Dermis microvascular lymphatic vessel endothelial cell (primary cell): ENCODE results near the gene CERKL. TPM values are rescaled to one million over a fixed set of nuclear protein-coding genes. Genes with fewer than 3 reads are reported as not detected.
"Not testable (repeated sequence)": the region's sequence is repeated elsewhere in the genome, so short reads cannot be mapped to it uniquely, and the experiment has no call there.

Experiments
- DNase-seq, 2 donors: peaks; one replicate each; pipeline versions ENCODE4 v3.0.0 to v3.0.0-alpha.2; 2010; ENCODE audit warnings: low read depth in 2 of 2
- total RNA-seq: library from RNA; depleted of rRNA; stranded (reverse); fragments of >200 nt; gene quantifications from 2 replicates; pipeline ENCODE4 v1.2.1, GENCODE V29; 2014

The CERKL gene, protein sequence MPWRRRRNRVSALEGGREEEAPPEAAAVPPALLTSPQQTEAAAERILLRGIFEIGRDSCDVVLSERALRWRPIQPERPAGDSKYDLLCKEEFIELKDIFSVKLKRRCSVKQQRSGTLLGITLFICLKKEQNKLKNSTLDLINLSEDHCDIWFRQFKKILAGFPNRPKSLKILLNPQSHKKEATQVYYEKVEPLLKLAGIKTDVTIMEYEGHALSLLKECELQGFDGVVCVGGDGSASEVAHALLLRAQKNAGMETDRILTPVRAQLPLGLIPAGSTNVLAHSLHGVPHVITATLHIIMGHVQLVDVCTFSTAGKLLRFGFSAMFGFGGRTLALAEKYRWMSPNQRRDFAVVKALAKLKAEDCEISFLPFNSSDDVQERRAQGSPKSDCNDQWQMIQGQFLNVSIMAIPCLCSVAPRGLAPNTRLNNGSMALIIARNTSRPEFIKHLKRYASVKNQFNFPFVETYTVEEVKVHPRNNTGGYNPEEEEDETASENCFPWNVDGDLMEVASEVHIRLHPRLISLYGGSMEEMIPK
- total RNA-seq: not detected in 2 replicates

DNA sequence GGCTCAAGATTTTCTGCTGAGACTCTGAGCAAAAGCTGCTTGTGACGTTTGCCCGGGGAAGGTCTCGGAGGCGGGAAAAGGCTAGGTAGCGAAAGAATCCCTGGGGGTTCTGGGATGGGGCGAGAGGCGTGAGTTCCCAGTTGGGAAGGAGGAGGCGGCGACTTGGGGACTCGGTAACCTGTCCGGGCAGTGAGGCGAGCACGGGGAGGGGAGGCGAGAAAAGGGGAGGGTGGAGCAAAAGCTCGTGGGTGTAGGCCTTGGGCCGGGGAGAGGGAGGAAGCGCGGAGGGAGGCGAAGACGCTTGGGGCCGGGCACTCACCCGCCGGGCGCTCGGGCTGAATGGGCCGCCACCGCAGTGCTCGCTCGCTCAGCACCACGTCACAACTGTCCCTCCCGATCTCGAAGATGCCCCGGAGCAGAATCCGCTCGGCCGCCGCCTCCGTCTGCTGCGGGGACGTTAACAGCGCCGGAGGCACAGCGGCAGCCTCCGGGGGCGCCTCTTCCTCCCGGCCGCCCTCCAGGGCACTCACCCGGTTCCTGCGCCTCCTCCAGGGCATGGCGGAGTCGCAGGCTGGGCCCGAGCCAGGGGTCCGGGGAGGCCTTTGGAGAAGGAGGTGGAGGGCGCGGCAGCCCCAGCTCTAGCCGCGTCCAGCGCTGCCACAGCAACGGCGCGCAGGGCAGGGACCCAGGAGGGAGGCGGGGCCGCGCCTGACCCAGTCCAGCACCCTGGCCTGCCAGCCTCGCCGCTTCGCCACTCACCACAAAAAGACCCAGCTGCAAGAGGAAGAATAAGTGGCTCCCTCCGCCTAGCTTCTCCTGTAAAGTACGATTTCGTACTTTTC is at the start of gene CERKL:
TSS of gene CERKL (minus strand) at position 656 of the 842 bp plus-strand sequence. CDS start at position 557, 99 bp downstream.
- DNase-seq: no peak

DNA sequence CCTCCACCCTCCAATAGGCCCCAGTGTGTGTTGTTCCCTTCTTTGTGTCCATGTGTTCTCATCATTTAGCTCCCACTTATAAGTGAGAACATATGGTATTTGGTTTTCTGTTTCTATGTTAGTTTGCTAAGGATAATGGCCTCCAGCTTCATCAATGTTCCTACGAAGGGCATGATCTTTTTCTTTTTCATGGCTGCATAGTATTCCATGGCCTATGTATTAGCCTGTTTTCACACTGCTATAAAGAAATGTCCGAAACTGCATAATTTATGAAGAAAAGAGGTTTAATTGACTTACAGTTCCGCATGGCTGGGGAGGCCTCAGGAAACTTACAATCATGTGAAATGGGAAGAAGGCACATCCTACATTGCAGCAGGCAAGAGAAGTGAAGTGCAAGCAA is 45.6 kb upstream of the CERKL start:
- not testable (repeated sequence) for DNase-seq

DNA sequence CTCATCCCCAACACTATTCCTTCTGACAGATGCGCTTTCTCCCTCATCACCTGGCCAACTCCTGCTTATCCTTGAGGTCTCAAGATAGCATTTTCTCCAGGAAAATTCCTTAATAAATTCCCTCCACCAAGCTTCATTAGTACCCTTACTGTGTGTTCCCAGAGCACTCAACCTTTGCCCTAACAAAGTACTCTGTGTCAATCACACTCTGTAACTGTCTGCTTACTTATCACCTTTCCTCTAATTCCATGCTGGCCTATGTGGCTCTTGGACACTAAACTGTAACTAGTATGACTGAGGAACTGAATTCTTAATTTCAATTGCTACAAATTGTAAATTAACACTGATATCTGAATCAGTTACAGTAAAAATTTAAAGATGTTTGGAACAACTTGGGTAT is 41.3 kb upstream of the CERKL start:
- no peak for DNase-seq

DNA sequence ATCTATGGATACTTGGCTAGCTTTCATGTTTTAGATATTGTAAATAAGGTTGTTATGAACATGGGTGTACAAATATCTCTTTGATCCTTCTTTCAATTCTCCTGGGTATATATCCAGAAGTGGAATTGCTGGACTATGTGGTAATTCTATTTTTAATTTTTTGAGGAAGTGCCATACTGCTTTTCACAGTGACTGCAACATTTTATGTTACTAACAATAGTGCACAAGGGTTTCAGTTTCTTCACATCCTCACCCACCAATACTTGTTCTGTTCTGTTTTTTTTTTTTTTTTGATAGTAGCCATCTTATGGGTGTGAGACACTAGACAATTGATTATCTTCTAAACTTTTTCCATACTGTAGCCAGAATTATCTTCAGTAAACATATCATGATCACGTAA is 40.7 kb upstream of the CERKL start:
- DNase-seq: no peak

DNA sequence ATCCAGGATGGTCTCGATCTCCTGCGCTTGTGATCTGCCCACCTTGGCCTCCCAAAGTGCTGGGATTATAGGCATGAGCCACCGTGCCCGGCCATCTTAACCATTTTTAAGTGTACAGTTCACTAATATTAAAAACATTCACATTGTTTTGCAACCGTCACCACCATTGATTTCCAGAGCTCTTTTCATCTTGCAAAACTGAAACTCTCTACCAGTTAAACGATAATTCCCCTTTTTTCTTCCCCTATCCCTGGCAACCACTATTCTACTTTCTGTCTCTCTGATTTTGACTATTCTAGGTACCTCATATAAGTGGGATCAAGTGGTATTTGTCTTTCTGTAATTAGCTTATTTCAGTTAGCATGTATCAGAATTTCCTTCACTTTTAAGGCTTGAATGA is 40.2 kb upstream of the CERKL start:
- no peak for DNase-seq

DNA sequence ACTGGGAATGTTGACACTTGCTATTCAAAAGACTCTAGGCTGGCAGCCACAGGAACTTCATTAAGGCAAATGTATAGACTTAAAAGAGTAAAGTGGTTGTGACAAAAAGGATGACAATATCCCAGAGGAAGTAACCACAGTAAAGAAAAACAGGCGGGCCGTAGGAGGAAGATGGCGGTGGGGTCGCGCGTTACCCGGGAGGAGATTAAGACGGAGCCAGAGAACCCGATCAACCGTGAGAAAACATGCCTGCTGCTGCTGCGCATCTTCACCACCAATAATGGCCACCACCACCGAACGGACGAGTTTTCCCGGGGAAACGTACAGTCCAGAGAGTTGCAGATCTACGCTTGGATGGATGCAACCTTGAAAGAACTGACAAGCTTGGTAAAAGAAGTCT is 37.4 kb upstream of the CERKL start:
- DNase-seq: no peak

DNA sequence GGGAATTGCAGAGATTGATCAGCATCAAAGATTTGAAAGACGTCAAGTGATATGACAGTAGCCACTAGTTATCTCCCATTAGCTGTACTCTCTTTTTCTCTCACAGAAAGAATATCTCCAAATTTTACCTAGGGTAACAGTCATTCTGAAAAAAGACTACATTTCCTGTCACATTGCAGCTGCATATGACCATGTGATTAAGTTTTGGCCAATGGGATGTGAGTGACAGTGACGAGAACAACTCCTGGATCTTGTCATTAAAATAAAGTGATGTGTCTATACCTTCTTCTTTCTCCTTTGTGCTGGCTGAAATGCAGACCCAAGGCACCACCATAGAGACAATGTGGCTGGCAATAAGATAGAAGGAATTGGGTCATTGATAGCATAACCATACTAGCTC is 34.0 kb upstream of the CERKL start:
- DNase-seq: no peak

DNA sequence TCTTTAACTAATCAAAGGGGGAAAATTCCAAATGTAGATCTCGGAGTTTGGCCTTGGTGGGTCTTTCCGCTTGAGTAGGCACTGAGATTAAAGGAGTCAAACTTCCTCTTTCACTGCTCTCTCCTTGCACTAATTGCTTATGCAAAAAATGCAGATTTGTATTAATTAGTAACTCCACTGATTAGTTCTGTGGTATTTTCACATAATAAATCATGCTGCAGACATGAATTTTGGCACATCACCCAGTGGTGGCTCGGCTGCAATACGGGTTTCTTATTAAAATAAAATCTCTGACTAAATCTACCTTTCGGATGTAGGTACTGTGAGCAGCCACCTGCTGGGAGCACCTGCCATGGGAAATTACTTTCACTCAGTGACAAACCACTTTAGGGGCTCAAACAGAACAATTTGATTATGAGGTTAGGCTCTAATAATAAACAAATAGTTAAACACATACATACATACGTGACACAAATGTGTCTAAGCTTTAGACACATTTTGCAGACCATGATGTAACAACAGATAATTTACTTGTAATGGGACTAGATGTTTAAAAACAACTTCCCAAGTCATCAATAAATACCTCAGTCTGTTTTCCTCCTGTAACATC is 29.8 kb upstream of the CERKL start:
- DNase-seq: no peak

DNA sequence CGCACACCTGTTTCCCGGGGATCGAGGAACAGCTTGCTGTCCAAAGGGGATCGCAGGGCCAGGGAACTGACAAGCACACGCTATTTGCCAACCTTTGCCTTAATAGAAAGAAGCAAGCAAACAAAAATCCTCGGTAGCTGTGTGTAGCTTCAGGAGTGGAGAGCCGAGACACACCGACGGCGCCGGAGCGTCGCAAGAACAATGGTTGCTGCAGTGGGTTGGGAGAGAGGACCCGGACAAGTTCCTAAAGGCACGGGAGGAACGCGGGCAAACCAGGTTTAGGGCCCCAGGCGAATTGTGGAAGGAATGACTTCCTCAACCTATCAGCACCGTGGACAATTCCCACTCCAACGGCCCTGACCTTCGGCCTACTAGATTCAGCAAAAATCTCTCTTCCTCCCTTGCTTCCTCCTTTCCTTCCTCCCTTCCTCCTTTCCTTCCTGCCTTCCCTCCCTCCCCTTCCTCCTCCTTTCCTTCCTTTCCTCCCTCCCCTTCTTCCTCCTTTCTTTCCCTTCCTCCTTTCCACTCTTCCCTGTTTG is 28.3 kb upstream of the CERKL start:
- no peak for DNase-seq

DNA sequence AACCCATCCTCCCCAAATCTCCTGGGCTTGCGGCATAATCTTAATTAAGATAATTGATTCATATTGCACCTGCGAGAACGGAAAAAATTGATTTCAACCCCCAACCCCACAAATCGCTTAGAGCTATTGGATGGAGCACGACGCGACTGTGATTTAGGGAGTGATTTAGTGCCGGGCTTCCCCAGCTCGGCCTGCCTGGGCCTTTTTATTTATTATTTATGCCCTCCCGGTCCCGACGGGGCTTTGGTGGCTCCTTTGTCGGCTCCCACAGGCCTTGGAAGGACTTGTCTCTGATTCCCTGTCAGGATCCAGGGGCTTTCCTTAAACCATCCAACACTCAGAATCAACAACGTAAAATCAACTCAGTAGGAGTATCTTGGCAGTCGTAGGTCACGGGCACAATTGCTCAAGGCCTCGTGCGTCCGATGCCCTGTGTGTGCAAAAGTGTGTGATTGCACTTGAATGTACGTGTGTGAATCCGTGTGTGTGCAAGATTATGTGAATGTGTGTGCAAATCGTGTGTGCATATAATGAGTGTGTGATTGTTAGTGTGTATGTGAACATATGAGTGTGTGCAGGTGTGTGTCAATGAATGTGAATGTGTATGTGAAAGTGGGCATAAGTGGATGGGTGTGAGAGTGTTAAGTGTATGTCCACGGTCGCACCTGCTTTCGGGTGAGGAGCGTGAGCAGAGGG is 27.7 kb upstream of the CERKL start:
- no peak for DNase-seq

DNA sequence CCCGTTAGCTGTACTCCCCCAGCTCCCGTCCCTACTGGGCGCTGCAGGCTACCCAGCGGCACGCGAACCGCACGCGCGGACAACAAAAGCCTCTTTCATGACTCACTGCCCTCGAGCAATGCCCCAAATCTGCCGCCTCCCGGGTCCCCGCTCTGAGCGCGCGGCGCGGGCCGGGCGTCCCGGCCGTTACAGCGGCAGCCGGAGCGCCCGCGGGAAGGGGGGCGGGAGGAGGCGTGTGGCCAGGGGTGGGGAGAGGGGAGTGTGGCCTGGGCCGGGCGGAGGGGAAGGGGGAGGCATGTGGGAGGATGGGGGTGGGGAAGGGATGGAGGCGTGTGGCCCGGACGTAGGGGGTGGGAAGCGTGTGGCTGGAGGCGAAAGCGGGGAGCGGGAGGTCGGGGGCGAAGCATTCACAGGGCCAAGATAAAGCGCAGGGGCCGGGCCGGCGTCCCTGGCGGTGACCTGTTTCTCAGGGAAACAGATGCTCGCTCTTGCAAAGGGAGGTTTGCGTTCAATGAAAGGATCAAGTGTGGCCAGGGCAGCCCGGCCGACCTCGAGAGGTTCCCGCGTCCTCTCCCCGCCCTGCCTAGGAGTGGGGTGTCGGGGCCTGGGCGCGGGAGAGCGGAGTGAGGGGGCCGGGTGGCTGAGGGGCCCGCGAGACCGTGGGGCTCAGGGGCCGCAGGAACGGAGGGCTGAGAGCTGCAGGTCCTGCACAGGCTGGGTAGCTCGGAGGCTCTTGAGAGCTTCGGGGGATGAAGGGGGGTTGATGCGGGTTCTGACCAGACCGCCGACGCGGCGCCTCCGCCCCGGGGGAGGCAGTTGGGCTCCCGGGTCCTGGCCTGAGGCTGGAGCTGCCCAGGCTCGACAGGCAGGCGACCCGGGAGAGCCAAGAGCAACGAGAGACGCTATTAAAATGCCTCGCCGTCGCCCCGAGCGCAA is 26.9 kb upstream of the CERKL start:
- no peak for DNase-seq

DNA sequence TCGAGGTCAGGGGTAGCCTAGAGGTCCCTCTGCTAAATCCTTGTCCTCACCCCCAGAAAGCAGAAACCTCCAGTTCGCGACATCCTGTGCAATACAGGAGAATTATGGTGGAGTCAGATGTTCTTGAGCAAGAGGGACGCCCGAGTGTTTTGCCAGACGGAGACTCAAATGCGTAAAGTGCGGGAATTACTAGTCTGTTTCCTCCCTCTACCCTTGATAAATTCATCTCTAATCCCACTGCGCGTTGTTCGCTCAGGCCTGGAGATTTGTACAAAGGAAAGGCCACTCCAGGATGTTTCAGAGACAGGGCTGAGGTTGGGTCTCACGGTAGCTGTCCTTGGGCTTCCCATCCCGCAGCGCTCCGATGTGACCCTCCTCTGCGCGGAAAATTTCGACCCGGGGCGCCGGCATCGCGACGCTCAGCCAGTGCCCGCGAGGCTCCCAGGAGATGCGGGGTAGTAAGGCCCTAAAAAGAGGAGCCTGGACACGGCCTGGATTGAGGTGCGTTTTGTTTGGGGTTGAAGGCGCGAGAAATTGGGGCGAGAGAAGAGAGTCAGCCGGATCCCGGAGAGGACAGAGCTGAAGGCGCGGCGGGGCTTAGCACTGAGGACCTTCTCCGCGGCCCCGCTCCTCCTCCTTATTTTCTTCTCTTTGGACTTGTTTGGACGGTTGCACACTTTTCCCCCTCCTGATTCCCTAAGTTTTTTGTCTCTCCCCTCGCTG is 26.1 kb upstream of the CERKL start:
- no peak for DNase-seq

DNA sequence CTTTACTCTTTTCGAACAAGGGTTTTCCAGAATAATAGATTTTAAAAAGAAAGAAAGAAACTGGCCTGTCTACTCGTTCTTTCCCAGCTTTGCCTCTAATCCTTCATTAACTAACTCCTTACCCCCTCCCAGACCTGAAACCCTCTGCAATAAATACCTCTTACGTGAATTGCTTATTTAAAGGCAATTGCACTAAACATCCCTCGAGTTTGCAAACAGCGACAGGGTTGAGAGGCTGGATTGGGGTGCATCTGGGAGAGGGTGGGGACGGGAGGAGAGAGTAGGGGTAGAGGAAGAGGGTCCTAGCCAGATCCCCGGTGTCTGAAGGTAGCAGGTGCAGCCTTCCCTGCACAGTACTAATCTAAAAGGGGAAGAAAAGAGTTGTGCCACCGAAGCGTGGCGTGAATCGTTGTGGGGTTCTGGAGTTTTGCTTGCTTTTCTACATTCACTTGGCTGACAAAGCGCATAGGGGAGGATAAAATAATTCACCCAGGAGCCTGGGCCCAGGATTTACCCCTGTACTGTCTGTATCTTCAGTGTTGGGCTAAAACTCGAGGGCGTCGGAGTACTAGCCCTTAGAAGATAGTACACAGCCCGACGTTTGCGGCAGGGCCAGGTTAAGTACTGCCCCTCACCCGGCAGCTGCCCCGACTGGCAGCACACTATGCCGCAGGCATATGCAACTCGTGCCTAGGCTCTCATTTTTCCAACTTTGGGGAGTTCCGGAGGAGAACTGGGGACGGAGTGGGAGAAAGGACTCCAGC is 25.3 kb upstream of the CERKL start:
- no peak for DNase-seq

DNA sequence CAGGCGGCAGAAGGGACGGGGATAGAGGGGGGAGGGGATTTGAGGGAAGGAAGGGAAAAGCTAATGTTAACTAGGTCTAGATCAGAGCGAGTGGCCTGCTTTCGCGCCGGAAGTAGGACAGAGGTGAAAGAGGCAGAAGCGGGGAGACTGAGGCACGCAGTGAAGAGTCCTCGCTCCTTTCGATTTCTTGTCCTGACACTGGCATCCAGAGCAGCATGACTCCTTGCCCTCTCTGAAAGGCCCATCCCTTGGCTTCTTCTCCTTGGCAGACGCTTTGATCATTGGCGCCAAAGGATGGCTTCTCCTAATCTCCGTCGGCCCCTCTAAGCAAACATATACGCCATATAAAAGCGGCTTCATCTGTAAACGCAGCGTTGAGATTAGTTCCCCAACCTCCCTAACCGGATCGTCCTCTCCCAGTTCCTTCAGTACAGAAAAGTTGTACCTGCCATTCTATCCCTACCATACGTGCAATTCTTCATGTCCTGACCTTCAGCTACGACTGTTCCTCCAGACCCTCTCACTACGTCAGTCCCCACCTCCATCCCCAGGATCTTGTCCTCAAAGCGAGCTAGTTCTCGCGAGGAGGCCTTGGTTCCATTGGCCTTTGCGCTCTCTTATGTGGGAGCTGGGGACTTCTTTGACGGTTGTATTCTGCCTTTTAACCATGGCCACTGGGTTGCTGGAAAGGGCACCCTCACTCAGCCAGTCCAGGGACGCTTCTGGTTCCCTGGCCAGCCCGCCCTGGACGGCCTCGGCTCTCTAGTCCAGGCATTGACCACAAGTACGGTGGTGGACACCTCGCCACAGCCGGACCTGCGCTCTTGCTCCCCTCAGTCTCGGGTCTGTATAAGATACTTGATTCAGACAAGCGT is 24.3 kb upstream of the CERKL start:
- DNase-seq: no peak

DNA sequence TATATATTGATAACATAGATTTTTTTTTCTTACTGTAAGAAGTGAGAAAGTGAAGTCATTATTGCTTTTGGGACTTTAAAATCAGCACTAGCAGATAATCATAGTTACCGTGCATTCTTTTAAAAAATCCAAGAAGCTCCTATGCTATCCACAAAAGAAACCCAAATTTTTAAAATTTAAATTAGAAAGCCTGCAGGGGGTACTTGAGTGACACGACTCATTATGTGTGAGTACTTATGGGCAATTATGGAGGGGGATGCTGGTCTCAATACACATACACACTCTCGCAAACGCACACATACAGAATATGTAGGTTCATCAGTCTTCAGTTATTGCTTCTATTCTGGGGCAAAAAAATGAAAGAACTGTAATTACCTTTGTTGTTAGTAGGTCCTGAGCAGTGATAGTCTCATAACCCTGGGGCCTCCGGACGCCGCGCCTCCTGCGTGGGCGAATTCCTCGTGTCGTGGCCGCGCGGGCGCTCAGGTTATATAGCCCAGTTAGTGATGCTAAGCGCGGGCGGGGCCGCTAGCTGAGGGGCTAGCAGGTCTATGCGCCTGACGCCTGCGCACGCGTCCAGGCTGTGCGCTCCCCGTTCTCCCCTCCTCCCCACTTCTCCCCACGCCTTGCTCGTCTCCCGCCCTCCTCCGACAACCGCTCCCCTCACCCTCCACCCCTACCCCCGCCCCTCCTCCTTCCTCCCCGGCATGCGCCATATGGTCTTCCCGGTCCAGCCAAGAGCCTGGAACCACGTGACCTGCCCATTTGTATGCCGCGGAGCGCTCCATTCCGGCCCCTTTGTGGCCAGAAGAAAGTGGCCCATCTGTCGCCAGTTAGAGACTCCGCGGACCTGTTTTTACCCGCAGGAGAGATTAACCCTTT is 23.4 kb upstream of the CERKL start, which contains the start of gene NEUROD1:
TSS of gene NEUROD1 (minus strand) at position 463 of the 882 bp plus-strand sequence. CDS start 1,657 bp downstream, outside the sequence.
- no peak for DNase-seq

DNA sequence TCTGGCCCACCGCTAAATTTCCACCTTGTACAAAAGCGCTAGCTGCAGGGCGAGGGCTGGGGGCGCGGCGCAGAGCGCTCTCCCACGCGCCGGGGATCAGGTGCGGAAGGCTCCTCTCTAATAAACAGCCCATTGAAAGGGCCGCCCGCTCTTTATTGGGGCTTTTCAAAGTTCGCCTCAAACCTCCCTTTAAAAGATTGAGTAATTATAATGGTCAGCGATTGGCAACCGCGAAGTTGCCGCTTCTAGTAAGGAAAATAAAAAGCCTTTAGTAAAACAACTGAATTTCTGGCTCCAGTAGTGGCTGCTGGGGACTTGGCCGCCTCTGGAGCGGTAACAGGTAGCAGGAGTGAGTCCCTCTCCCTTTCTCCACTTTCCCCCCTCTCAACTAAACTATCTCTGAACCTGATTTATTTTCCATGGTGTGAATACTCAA is 22.7 kb upstream of the CERKL start:
- no peak for DNase-seq
